HFF-Myc (cell line): ENCODE measurements around the gene FNDC3A.
"Not testable (repeated sequence)": the region's sequence is repeated elsewhere in the genome, so short reads cannot be mapped to it uniquely, and the experiment has no call there.

ENCODE experiments used
- DNase-seq: peaks from one replicate; pipeline ENCODE4 v3.0.0-alpha.2; 2011; ENCODE audit warnings: low read depth; ENCODE audit errors: extremely low read depth
- H3K4me3 ChIP-seq: replicated peaks from 2 replicates; pipeline ENCODE4 v1.5.1; 2011; ENCODE audit warnings: low read depth, mild to moderate bottlenecking, control low read depth, low read length
- CTCF ChIP-seq: IDR thresholded peaks from 2 replicates; pipeline ENCODE4 v1.5.1; 2012; ENCODE audit warnings: mild to moderate bottlenecking, low read depth, low read length, control low read depth; ENCODE audit errors: missing control alignments

Gene FNDC3A

GRCh38 chr13:49112782-49113525 is 137.2 kb downstream of the FNDC3A start:
- no peak for DNase-seq
- no peak for TF ChIP-seq CTCF
- H3K4me3 ChIP-seq: peak overlapping the region; percentile 40

- no peak for TF ChIP-seq CTCF
- H3K4me3 ChIP-seq: peak overlapping the region; percentile 40
- no peak for DNase-seq
Observed at GRCh38 chr13:49113526-49114286, 138.0 kb downstream of the FNDC3A start.

- TF ChIP-seq CTCF: no peak
- no peak for DNase-seq
- H3K4me3 ChIP-seq: no peak overlapping the region
Observed at GRCh38 chr13:49116873-49117272, 141.2 kb downstream of the FNDC3A start.

- not testable (repeated sequence) for DNase-seq, H3K4me3 ChIP-seq
Observed at GRCh38 chr13:49118455-49118854, 142.7 kb downstream of the FNDC3A start.

GRCh38 chr13:49124693-49125304 is 149.1 kb downstream of the FNDC3A start:
- no peak overlapping the region for H3K4me3 ChIP-seq
- no peak for DNase-seq
- TF ChIP-seq CTCF: no peak

- no peak overlapping the region for H3K4me3 ChIP-seq
- no peak for DNase-seq
- no peak for TF ChIP-seq CTCF
Observed at GRCh38 chr13:49125964-49126524, 150.3 kb downstream of the FNDC3A start.
